Spleen (tissue), 11 donors: ENCODE data around the gene PTPRK. TPM values are rescaled to one million over a fixed set of nuclear protein-coding genes. Genes with fewer than 3 reads are reported as not detected.

Experiments
- DNase-seq: peaks from one replicate; pipeline ENCODE4 v3.0.0-alpha.2; 2020
- H3K27ac ChIP-seq, 8 donors: fragments of 200-600 bp; sonication (generic) in 7 of 8; 1 replicate in 4 of 8; 2 replicates in 4 of 8; pipeline versions ENCODE4 v1.5.0 to v1.8.0; 2016 to 2021; ENCODE audit warnings: inconsistent platforms in 4 of 8, mild to moderate bottlenecking in 4 of 8, moderate library complexity in 1 of 8
- H3K27me3 ChIP-seq, 7 donors: fragments of 200-600 bp; sonication (generic) in 6 of 7; replicated peaks in 1 of 7; 1 replicate in 4 of 7; 2 replicates in 3 of 7; pipeline versions ENCODE4 v1.5.0 to v1.8.0; 2016 to 2021; ENCODE audit warnings: inconsistent platforms in 3 of 7, mild to moderate bottlenecking in 1 of 7
- H3K36me3 ChIP-seq, 6 donors: fragments of 200-600 bp; sonication (generic) in 5 of 6; 1 replicate in 4 of 6; 2 replicates in 2 of 6; pipeline versions ENCODE4 v1.5.0 to v1.8.0; 2016 to 2021; ENCODE audit warnings: inconsistent platforms in 2 of 6
- H3K4me1 ChIP-seq, 6 donors: fragments of 200-600 bp; sonication (generic) in 5 of 6; 1 replicate in 3 of 6; 2 replicates in 3 of 6; pipeline versions ENCODE4 v1.5.0 to v1.8.0; 2016 to 2021; ENCODE audit warnings: inconsistent platforms in 3 of 6
- H3K4me3 ChIP-seq, 8 donors: fragments of 200-600 bp; sonication (generic) in 7 of 8; 1 replicate in 4 of 8; 2 replicates in 4 of 8; pipeline versions ENCODE4 v1.5.0 to v1.8.0; 2016 to 2021; ENCODE audit warnings: inconsistent platforms in 4 of 8, mild to moderate bottlenecking in 4 of 8, moderate library complexity in 2 of 8
- H3K9me3 ChIP-seq, 8 donors: fragments of 200-600 bp; sonication (generic) in 7 of 8; 1 replicate in 4 of 8; 2 replicates in 4 of 8; pipeline versions ENCODE4 v1.5.0 to v1.8.0; 2016 to 2021; ENCODE audit warnings: inconsistent platforms in 4 of 8
- CTCF ChIP-seq, 11 experiments: fragments of 200-600 bp in 7 of 11; fragments of 450-650 bp in 4 of 11; sonication (generic) in 4 of 11; IDR thresholded peaks in 8 of 11; conservative IDR thresholded peaks in 3 of 11; 1 replicate in 7 of 11; 2 replicates in 4 of 11; pipeline versions ENCODE4 v1.4.0 to v1.8.0; 2016 to 2021; ENCODE audit warnings: antibody characterized with exemption in 11 of 11, inconsistent platforms in 4 of 11, mild to moderate bottlenecking in 1 of 11
- POLR2A ChIP-seq, 3 donors: fragments of 450-650 bp; IDR thresholded peaks; one replicate each; pipeline ENCODE4 v1.5.1; 2017; ENCODE audit warnings: antibody characterized with exemption in 3 of 3, mild to moderate bottlenecking in 1 of 3
- POLR2AphosphoS5 ChIP-seq, 3 donors: sonication (generic); formaldehyde crosslinking; IDR thresholded peaks; one replicate each; pipeline ENCODE4 v1.5.1; 2017; ENCODE audit warnings: antibody characterized with exemption in 3 of 3
- WGBS, 5 donors: extraction: QIAGEN DNeasy Blood & Tissue Kit in 3 of 5; methylation state at CpG; one replicate each; pipeline versions ENCODE4 v1.1.5 to v1.1.7; 2013 to 2018; 5-methylcytosine and 5-hydroxymethylcytosine counted together
- intact Hi-C: fragments of 100-400 bp; cut with DNase I; formaldehyde crosslinking; loops from one replicate; pipeline ENCODE4 v1.15.0; 2023; ENCODE audit warnings: low total_unique reads
- polyA plus RNA-seq, 3 donors: library from polyadenylated mRNA; stranded (reverse); fragments of 200-250 nt; gene quantifications; one replicate each; pipeline ENCODE4 v1.2.1, GENCODE V29; 2013
- total RNA-seq, 7 donors: library from RNA; depleted of rRNA in 3 of 7; stranded (reverse); fragments of >200 nt in 3 of 7; fragmentation: NEBNext Ultra II Directional in 4 of 7; extraction: Animal tissue kit (Norgen Biotek cat#: 25700) in 4 of 7; gene quantifications; one replicate each; pipeline versions ENCODE4 v1.1.0 to v1.2.1, GENCODE V29; 2016 to 2021
- donor health status: healthy with polysubstance abuse.
- donor health status: DM: no; HTN: no; CAD: no; lungs with moderate emphysema.
- donor health status: DM: no; HTN: no; CAD: no.
- donor health status: Bipolar disorder and iron deficiency.
- donor health status: healthy.
- donor health status: DM: no; HTN: no; CAD: no.
- donor health status: DM: yes; HTN: yes; CAD: no.

PTPRK gene
- total and polyA plus RNA-seq, 10 donors: 3.3 to 67.8 (median 34.0) TPM

- Histone ChIP-seq H3K27ac (no peak overlapping the region), H3K4me1 (no peaks in the 10 kb centered on the region), H3K4me3 (no peak overlapping the region), H3K36me3 (no peaks in the 10 kb centered on the region), H3K27me3 (no peaks in the 10 kb centered on the region), H3K9me3 (no peaks in the 10 kb centered on the region)
- WGBS, 5 donors: 67 to 76% (median 71%) methylated on average over 4 of the region's 4 CpGs
- TF ChIP-seq POLR2A (IDR thresholded peaks at IDR 0.05) (no peak), CTCF (IDR thresholded peaks at IDR 0.05 in 8 of 11, conservative IDR thresholded peaks at IDR 0.05 in 3 of 11) (no peak), POLR2AphosphoS5 (IDR thresholded peaks at IDR 0.05) (no peak)
- intact Hi-C loops: no loop called here
- DNase-seq: no peak
These were observed 21.2 kb downstream of the PTPRK start for GRCh38 chr6:128499079-128499731.

GRCh38 chr6:128498234-128498633 is 22.2 kb downstream of the PTPRK start:
- no peak for DNase-seq
- TF ChIP-seq POLR2A (IDR thresholded peaks at IDR 0.05) (no peak), POLR2AphosphoS5 (IDR thresholded peaks at IDR 0.05) (no peak), CTCF (IDR thresholded peaks at IDR 0.05 in 8 of 11, conservative IDR thresholded peaks at IDR 0.05 in 3 of 11) (no peak)
- intact Hi-C loops: no loop called here
- Histone ChIP-seq H3K4me3 (no peak overlapping the region), H3K36me3 (no peaks in the 10 kb centered on the region), H3K27me3 (no peaks in the 10 kb centered on the region), H3K27ac (no peak overlapping the region), H3K9me3 (no peaks in the 10 kb centered on the region), H3K4me1 (no peaks in the 10 kb centered on the region)
- WGBS, 5 donors: 48 to 63% (median 55%) methylated on average over 2 of the region's 2 CpGs

- WGBS, 5 donors: 89 to 97% (median 91%) methylated on average over 6 of the region's 6 CpGs
- Histone ChIP-seq H3K27me3 (no peaks in the 10 kb centered on the region), H3K4me3 (no peak overlapping the region), H3K27ac (no peak overlapping the region), H3K36me3 (no peaks in the 10 kb centered on the region), H3K4me1 (no peaks in the 10 kb centered on the region), H3K9me3 (no peaks in the 10 kb centered on the region)
- intact Hi-C loops: no loop called here
- DNase-seq: no peak
- TF ChIP-seq POLR2A (IDR thresholded peaks at IDR 0.05) (no peak), POLR2AphosphoS5 (IDR thresholded peaks at IDR 0.05) (no peak), CTCF (IDR thresholded peaks at IDR 0.05 in 8 of 11, conservative IDR thresholded peaks at IDR 0.05 in 3 of 11) (no peak)
These were observed 24.7 kb downstream of the PTPRK start for GRCh38 chr6:128495536-128496333.

- no peaks in the 10 kb centered on the region for H3K27me3 ChIP-seq
- intact Hi-C loops: no loop called here
- no peak for DNase-seq
- H3K27ac ChIP-seq: no peak overlapping the region
- 79 to 88% (median 84%) methylated on average over 5 of the region's 5 CpGs for WGBS, 5 donors
- no peaks in the 10 kb centered on the region for H3K9me3 ChIP-seq
- no peak for TF ChIP-seq POLR2A (IDR thresholded peaks at IDR 0.05)
- no peak for TF ChIP-seq CTCF (IDR thresholded peaks at IDR 0.05 in 8 of 11, conservative IDR thresholded peaks at IDR 0.05 in 3 of 11)
- TF ChIP-seq POLR2AphosphoS5 (IDR thresholded peaks at IDR 0.05): no peak
- H3K4me3 ChIP-seq: no peak overlapping the region
- no peaks in the 10 kb centered on the region for H3K4me1 ChIP-seq
- H3K36me3 ChIP-seq: no peaks in the 10 kb centered on the region
These were observed 26.0 kb downstream of the PTPRK start for GRCh38 chr6:128494440-128494839.
